ENCODE results near the gene SNRNP48.

Gene SNRNP48

GRCh38 chr6:7561153-7561964 lies 28.6 kb upstream of the SNRNP48 start:
- no peak for TF ChIP-seq CTCF (IDR thresholded peaks at IDR 0.05)

GRCh38 chr6:7562769-7563168 lies 27.2 kb upstream of the SNRNP48 start:
- no peak for TF ChIP-seq CTCF (IDR thresholded peaks at IDR 0.05)

GRCh38 chr6:7566107-7566506 lies 23.9 kb upstream of the SNRNP48 start:
- no peak for TF ChIP-seq CTCF (IDR thresholded peaks at IDR 0.05)

- no peak for TF ChIP-seq CTCF (IDR thresholded peaks at IDR 0.05)
These were observed 23.3 kb upstream of the SNRNP48 start for GRCh38 chr6:7566617-7567173.

GRCh38 chr6:7568021-7568420 lies 22.0 kb upstream of the SNRNP48 start:
- no peak for TF ChIP-seq CTCF (IDR thresholded peaks at IDR 0.05)

- TF ChIP-seq CTCF (IDR thresholded peaks at IDR 0.05) = no peak
These were observed 20.9 kb upstream of the SNRNP48 start for GRCh38 chr6:7569082-7569481.

GRCh38 chr6:7572213-7572943 lies 17.6 kb upstream of the SNRNP48 start:
- no peak for TF ChIP-seq CTCF (IDR thresholded peaks at IDR 0.05)

All from LNCAP (cell line).